Suprapubic skin (tissue), 3 donors: ENCODE data around the gene VSTM2B.

Source experiments
- POLR2A ChIP-seq, 2 donors: fragments of 450-650 bp; IDR thresholded peaks; one replicate each; pipeline ENCODE4 v1.6.1; 2017; ENCODE audit warnings: antibody characterized with exemption in 2 of 2, mild to moderate bottlenecking in 2 of 2, moderate library complexity in 2 of 2
- TF ChIP-seq, protein P1 (sequence below), 2 donors: fragments of 200-600 bp in 1 of 2; fragments of 450-650 bp in 1 of 2; sonication (generic) in 1 of 2; IDR thresholded peaks; one replicate each; pipeline ENCODE4 v1.5.1; 2016 to 2019; ENCODE audit warnings: antibody characterized with exemption in 2 of 2, mild to moderate bottlenecking in 1 of 2, moderate library complexity in 1 of 2

DNA sequence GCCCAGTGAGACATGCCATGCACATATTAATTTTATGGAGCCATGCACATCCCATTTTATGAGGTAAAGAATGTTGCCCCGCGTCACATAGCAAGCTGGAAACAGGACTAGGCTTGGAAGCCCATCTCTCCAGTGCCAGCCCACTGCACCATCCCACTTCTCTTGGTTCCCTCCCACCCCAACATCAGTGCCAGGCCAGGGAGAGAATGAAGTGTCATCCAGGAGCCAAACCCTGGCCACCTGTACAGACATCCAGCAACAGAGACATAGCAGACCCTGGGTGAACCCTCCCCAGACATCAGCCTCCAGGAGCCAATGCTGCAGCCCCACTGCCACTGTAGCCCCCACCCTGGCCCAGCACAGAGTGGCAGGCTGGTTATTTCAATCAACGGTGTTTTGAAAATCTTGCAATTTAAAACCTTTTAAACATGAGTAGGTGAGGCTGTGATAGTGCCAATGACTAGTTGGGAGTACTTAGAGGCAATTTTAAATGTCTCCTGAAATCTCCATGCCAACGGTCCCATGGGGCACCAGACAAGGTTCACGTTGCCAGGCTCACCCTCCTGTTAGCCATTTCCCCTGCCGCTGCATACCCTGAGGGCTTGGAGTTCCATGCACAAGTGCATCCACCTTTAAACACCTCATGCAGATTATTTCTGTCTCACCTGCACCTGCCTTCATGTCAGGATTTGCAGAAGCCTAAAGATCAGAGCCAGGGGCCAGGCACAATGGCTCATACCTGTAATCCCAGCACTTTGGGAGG, 34.7 kb downstream of the VSTM2B start:
- TF ChIP-seq POLR2A (IDR thresholded peaks at IDR 0.05): no peak
- TF ChIP-seq, protein P1, sequence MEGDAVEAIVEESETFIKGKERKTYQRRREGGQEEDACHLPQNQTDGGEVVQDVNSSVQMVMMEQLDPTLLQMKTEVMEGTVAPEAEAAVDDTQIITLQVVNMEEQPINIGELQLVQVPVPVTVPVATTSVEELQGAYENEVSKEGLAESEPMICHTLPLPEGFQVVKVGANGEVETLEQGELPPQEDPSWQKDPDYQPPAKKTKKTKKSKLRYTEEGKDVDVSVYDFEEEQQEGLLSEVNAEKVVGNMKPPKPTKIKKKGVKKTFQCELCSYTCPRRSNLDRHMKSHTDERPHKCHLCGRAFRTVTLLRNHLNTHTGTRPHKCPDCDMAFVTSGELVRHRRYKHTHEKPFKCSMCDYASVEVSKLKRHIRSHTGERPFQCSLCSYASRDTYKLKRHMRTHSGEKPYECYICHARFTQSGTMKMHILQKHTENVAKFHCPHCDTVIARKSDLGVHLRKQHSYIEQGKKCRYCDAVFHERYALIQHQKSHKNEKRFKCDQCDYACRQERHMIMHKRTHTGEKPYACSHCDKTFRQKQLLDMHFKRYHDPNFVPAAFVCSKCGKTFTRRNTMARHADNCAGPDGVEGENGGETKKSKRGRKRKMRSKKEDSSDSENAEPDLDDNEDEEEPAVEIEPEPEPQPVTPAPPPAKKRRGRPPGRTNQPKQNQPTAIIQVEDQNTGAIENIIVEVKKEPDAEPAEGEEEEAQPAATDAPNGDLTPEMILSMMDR (IDR thresholded peaks at IDR 0.05): no peak
